ENCODE data around the gene TULP4. TPM values are rescaled to one million over a fixed set of nuclear protein-coding genes. Genes with fewer than 3 reads are reported as not detected.

Gene TULP4
- total RNA-seq, 1 experiment from 2014 or later: 21.5 TPM

GRCh38 chr6:158471339-158471738 lies 159.1 kb downstream of the TULP4 start:
- CTCF ChIA-PET: no interaction called here
- BruUV-seq (replicated peaks): no TSS peak

DNA sequence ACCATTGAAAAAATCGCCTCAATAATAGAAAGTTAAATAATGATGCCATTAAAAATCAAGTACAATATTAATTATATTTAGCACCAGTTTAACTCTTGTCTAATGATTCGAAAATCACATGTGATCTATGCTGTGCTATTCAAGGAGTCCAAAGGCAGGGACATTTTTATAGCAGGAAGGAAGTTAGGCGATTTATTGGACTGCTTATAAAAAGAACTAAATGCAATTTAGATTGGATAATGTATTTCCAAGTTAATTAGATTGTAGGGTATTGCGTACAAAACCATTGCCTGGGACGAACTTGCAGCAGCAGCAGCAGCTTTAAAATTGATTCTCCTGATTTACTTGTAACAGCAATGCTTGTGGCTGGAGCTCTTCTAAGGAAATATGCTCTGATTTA lies 160.2 kb downstream of the TULP4 start:
- DNase-seq (no peak), ATAC-seq (no peak)
- Histone ChIP-seq H3K9me3 (ENCODE audit: low read length) (no peaks in the 10 kb centered on the region), H3K4me2 (ENCODE audit: low read length) (no peak overlapping the region), H3K9ac (ENCODE audit: low read length) (no peak overlapping the region), H3K27me3 (ENCODE audit: low read length) (no peaks in the 10 kb centered on the region), H3K9me2 (replicated peaks; ENCODE audit: low read length) (no peaks in the 10 kb centered on the region), H3F3A (ENCODE audit: low read length, unreplicated experiment) (no peaks in the 10 kb centered on the region), H3K79me2 (ENCODE audit: low read length) (no peaks in the 10 kb centered on the region), H3K4me3 (ENCODE audit: low read length) (no peak overlapping the region), H3K4me1 (ENCODE audit: insufficient read depth, low read length) (peaks cover 31% of the 10 kb centered on the region), H3K36me3 (ENCODE audit: low read depth, low read length) (no peaks in the 10 kb centered on the region), H2AFZ (ENCODE audit: low read length) (no peak overlapping the region), H4K20me1 (ENCODE audit: low read length) (no peaks in the 10 kb centered on the region), H3K27ac (ENCODE audit: low read length) (no peak overlapping the region)
- TF ChIP-seq EZH2 (IDR thresholded peaks at IDR 0.05; ENCODE audit: low read length, unreplicated experiment) (no peak), EZH2phosphoT487 (IDR thresholded peaks at IDR 0.05; ENCODE audit: borderline replicate concordance, low read length) (no peak)
- TF ChIP-seq, protein P1, sequence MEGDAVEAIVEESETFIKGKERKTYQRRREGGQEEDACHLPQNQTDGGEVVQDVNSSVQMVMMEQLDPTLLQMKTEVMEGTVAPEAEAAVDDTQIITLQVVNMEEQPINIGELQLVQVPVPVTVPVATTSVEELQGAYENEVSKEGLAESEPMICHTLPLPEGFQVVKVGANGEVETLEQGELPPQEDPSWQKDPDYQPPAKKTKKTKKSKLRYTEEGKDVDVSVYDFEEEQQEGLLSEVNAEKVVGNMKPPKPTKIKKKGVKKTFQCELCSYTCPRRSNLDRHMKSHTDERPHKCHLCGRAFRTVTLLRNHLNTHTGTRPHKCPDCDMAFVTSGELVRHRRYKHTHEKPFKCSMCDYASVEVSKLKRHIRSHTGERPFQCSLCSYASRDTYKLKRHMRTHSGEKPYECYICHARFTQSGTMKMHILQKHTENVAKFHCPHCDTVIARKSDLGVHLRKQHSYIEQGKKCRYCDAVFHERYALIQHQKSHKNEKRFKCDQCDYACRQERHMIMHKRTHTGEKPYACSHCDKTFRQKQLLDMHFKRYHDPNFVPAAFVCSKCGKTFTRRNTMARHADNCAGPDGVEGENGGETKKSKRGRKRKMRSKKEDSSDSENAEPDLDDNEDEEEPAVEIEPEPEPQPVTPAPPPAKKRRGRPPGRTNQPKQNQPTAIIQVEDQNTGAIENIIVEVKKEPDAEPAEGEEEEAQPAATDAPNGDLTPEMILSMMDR (conservative IDR thresholded peaks at IDR 0.05; ENCODE audit: low read depth, low read length): no peak
- POLR2A ChIA-PET (ENCODE audit: unreplicated experiment): no interaction called here
- no TSS peak for BruUV-seq (replicated peaks)
- intact Hi-C loops (cut with micrococcal nuclease): no loop called here
- CTCF ChIA-PET: no interaction called here

More at GRCh38 chr6:158471339-158471738, 159.1 kb downstream of the TULP4 start:
- no peaks in the 10 kb centered on the region for H3K9me3 ChIP-seq (ENCODE audit: low read length)
- peaks cover 26% of the 10 kb centered on the region for H3K4me1 ChIP-seq (ENCODE audit: insufficient read depth, low read length)
- no peak overlapping the region for H3K9ac ChIP-seq (ENCODE audit: low read length)
- H3K4me2 ChIP-seq (ENCODE audit: low read length): no peak overlapping the region
- H3F3A ChIP-seq (ENCODE audit: low read length, unreplicated experiment): no peaks in the 10 kb centered on the region
- H3K27ac ChIP-seq (ENCODE audit: low read length): no peak overlapping the region
- H3K27me3 ChIP-seq (ENCODE audit: low read length): no peaks in the 10 kb centered on the region
- no peak for DNase-seq
- H3K79me2 ChIP-seq (ENCODE audit: low read length): no peaks in the 10 kb centered on the region
- no peaks in the 10 kb centered on the region for H3K9me2 ChIP-seq (replicated peaks; ENCODE audit: low read length)
- intact Hi-C loops (cut with micrococcal nuclease): no loop called here
- H3K36me3 ChIP-seq (ENCODE audit: low read depth, low read length): no peaks in the 10 kb centered on the region
- H2AFZ ChIP-seq (ENCODE audit: low read length): no peak overlapping the region
- POLR2A ChIA-PET (ENCODE audit: unreplicated experiment): no interaction called here
- TF ChIP-seq EZH2 (IDR thresholded peaks at IDR 0.05; ENCODE audit: low read length, unreplicated experiment): no peak
- TF ChIP-seq, protein P1 (conservative IDR thresholded peaks at IDR 0.05; ENCODE audit: low read depth, low read length): no peak
- no peak for TF ChIP-seq EZH2phosphoT487 (IDR thresholded peaks at IDR 0.05; ENCODE audit: borderline replicate concordance, low read length)
- no peak for ATAC-seq
- H4K20me1 ChIP-seq (ENCODE audit: low read length): no peaks in the 10 kb centered on the region
- no peak overlapping the region for H3K4me3 ChIP-seq (ENCODE audit: low read length)

DNA sequence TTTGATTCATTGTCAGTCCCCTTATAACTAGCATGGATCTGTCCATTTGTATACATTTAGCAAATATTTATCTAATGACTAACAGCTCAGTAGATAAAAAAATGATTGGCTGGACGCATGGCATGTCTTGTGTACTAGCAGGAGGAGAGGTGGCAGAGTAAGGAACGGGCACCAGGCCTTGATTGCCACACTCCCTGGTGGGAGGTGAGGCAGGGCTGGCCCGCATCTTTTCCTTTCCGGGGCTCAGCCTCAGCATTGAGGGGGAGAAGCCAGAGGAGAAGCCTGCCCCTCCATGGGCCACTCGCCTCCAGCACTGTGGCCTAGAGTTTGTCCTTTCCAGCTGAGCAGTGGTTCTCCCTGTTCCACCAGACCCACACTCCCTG lies 162.7 kb downstream of the TULP4 start:
- Histone ChIP-seq H3K4me3 (ENCODE audit: low read length) (peak overlapping the region; percentile 51), H3K9me2 (replicated peaks; ENCODE audit: low read length) (no peaks in the 10 kb centered on the region), H3F3A (ENCODE audit: low read length, unreplicated experiment) (no peaks in the 10 kb centered on the region), H3K36me3 (ENCODE audit: low read depth, low read length) (no peaks in the 10 kb centered on the region), H3K4me2 (ENCODE audit: low read length) (peak overlapping the region; percentile 77), H3K27me3 (ENCODE audit: low read length) (no peaks in the 10 kb centered on the region), H2AFZ (ENCODE audit: low read length) (peak overlapping the region; percentile 25; the same call in 1 of the 2 replicates), H3K4me1 (ENCODE audit: insufficient read depth, low read length) (peaks cover 31% of the 10 kb centered on the region), H3K27ac (ENCODE audit: low read length) (peak overlapping the region; percentile 99), H3K79me2 (ENCODE audit: low read length) (no peaks in the 10 kb centered on the region), H3K9ac (ENCODE audit: low read length) (peak overlapping the region; percentile 81), H4K20me1 (ENCODE audit: low read length) (no peaks in the 10 kb centered on the region), H3K9me3 (ENCODE audit: low read length) (no peaks in the 10 kb centered on the region)
- TF ChIP-seq EZH2 (IDR thresholded peaks at IDR 0.05; ENCODE audit: low read length, unreplicated experiment): no peak
- TF ChIP-seq EZH2phosphoT487 (IDR thresholded peaks at IDR 0.05; ENCODE audit: borderline replicate concordance, low read length): no peak
- CTCF ChIA-PET: interaction anchor here (1.0 kb wide), 1 partner anchor 44 kb away, joined by 3 read pairs; no protein-coding TSS in a partner anchor
- TSS peak; percentile 26 for BruUV-seq (replicated peaks)
- POLR2A ChIA-PET (ENCODE audit: unreplicated experiment): interaction anchor here (0.6 kb wide), 1 partner anchor 314 kb away, joined by 3 read pairs; no protein-coding TSS in a partner anchor
- intact Hi-C loops (cut with micrococcal nuclease): no loop called here
- ATAC-seq (peak; percentile 84), DNase-seq (peak; percentile 89)

Data from PC-3 (cell line).